HCT116 (cell line): ENCODE data around the gene ADORA3. TPM values are rescaled to one million over a fixed set of nuclear protein-coding genes. Genes with fewer than 3 reads are reported as not detected.

ENCODE experiments used
- ATAC-seq: fragments of 200-7000 bp; cut with Tn5 transposase; 2 replicates; pipeline ENCODE4 v1.9.1; 2020; ENCODE audit warnings: mild to moderate bottlenecking, moderate library complexity
- BruUV-seq: library from RNA; stranded (reverse); fragments of 400-500 nt; replicated peaks from 2 replicates; lab custom pipeline; 2021; lab: Mats Ljungman, UMichigan
- CTCF ChIA-PET: fragments of 300-600 bp; sonication (Branson Sonifier 250); formaldehyde crosslinking; loops from one replicate; lab custom pipeline; 2021; ENCODE audit warnings: antibody characterized with exemption; lab: Charles Lee
- POLR2A ChIA-PET: fragments of 300-600, 350-600 bp; sonication (Branson Sonifier 250); formaldehyde crosslinking; loops from one replicate; lab custom pipeline; 2021; ENCODE audit warnings: antibody characterized with exemption; lab: Charles Lee
- RAD21 ChIA-PET, 2 experiments: fragments of 300-600 bp; sonication (Branson Sonifier 250); formaldehyde crosslinking; loops; one replicate each; lab custom pipeline; 2023; ENCODE audit warnings: low total read pairs in 2 of 2; ENCODE audit not compliant: uncharacterized antibody in 2 of 2, unreplicated experiment in 2 of 2, low non-redundant PET in 1 of 2; lab: Charles Lee
- DNase-seq: peaks from one replicate; pipeline ENCODE4 v3.0.0-alpha.2; 2010; ENCODE audit warnings: low read depth, low spot score
- H2AFZ ChIP-seq: fragments of 200-600 bp; shearing (Covaris generic), sonication (generic); 2 replicates; pipeline ENCODE4 v1.6.1; 2017; ENCODE audit warnings: low read depth, mixed run types, mixed read lengths, antibody characterized with exemption, low read length; ENCODE audit not compliant: poor library complexity, severe bottlenecking
- H3K27ac ChIP-seq: 2 replicates; pipeline ENCODE4 v1.5.1; 2012; ENCODE audit warnings: low read depth, low read length
- H3K27me3 ChIP-seq: fragments of 200-600 bp; sonication (generic); 2 replicates; pipeline ENCODE4 v1.6.1; 2016; ENCODE audit warnings: mixed run types, low read length, mixed read lengths; ENCODE audit not compliant: insufficient read depth
- H3K36me3 ChIP-seq, 2 experiments: fragments of 200-500 bp in 1 of 2; fragments of 200-600 bp in 1 of 2; sonication (Bioruptor generic) in 1 of 2; sonication (generic) in 1 of 2; 2 replicates each; pipeline versions ENCODE4 v1.5.1 to v1.6.1; 2014 to 2016; ENCODE audit warnings: low read length in 2 of 2, inconsistent platforms in 1 of 2, mixed read lengths in 1 of 2, mixed run types in 1 of 2; ENCODE audit not compliant: insufficient read depth in 2 of 2, control insufficient read depth in 1 of 2
- H3K4me1 ChIP-seq, 2 experiments: fragments of 200-600 bp in 1 of 2; sonication (generic) in 1 of 2; 2 replicates each; pipeline versions ENCODE4 v1.5.1 to v1.6.1; 2012 to 2017; ENCODE audit warnings: low read length in 2 of 2, inconsistent platforms in 1 of 2, mild to moderate bottlenecking in 1 of 2, mixed read lengths in 1 of 2, mixed run types in 1 of 2, moderate library complexity in 1 of 2; ENCODE audit not compliant: insufficient read depth in 2 of 2, control insufficient read depth in 1 of 2
- H3K4me2 ChIP-seq: fragments of 200-600 bp; sonication (generic); 2 replicates; pipeline ENCODE4 v1.6.1; 2017; ENCODE audit warnings: mixed run types, low read length, mixed read lengths
- H3K4me3 ChIP-seq, 2 experiments: fragments of 200-600 bp in 1 of 2; sonication (generic) in 1 of 2; replicated peaks in 1 of 2; 2 replicates each; pipeline ENCODE4 v1.5.1; 2011 to 2016; ENCODE audit warnings: low read length in 2 of 2, control low read depth in 1 of 2, low read depth in 1 of 2, mild to moderate bottlenecking in 1 of 2, mixed read lengths in 1 of 2, mixed run types in 1 of 2
- H3K79me2 ChIP-seq: fragments of 200-600 bp; sonication (generic); 2 replicates; pipeline ENCODE4 v1.6.1; 2017; ENCODE audit warnings: mild to moderate bottlenecking, mixed run types, low read length, moderate library complexity, mixed read lengths; ENCODE audit not compliant: insufficient read depth
- H3K9ac ChIP-seq: fragments of 200-600 bp; sonication (generic); 2 replicates; pipeline ENCODE4 v1.6.1; 2016; ENCODE audit warnings: low read length, mixed read lengths
- H3K9me2 ChIP-seq: fragments of 200-600 bp; sonication (generic), shearing (Covaris generic); 2 replicates; pipeline ENCODE4 v1.6.1; 2017; ENCODE audit warnings: mixed run types, mild to moderate bottlenecking, moderate library complexity; ENCODE audit not compliant: insufficient read depth
- H3K9me3 ChIP-seq, 2 experiments: fragments of 200-500 bp in 1 of 2; fragments of 200-600 bp in 1 of 2; sonication (Bioruptor generic) in 1 of 2; sonication (generic) in 1 of 2; 2 replicates each; pipeline ENCODE4 v1.6.1; 2014 to 2017; ENCODE audit warnings: low read length in 2 of 2, mixed read lengths in 2 of 2, inconsistent platforms in 1 of 2, low read depth in 1 of 2, mild to moderate bottlenecking in 1 of 2, mixed run types in 1 of 2, moderate library complexity in 1 of 2; ENCODE audit not compliant: control insufficient read depth in 1 of 2, insufficient read depth in 1 of 2
- H4K20me1 ChIP-seq: fragments of 200-600 bp; sonication (generic), shearing (Covaris generic); 2 replicates; pipeline ENCODE4 v1.6.1; 2017; ENCODE audit warnings: mixed run types, mild to moderate bottlenecking, moderate library complexity; ENCODE audit not compliant: insufficient read depth
- EZH2phosphoT487 ChIP-seq: fragments of 200-600 bp; IDR thresholded peaks from 2 replicates; pipeline ENCODE4 v1.6.1; 2018; ENCODE audit warnings: antibody characterized with exemption, borderline replicate concordance
- SIN3A ChIP-seq: IDR thresholded peaks from 2 replicates; pipeline ENCODE4 v1.6.1; 2012; ENCODE audit warnings: low read depth
- TCF7L2 ChIP-seq: IDR thresholded peaks from 2 replicates; pipeline ENCODE4 v1.7.0; 2011; ENCODE audit warnings: borderline replicate concordance, inconsistent platforms; ENCODE audit not compliant: insufficient read depth, insufficient read length; ENCODE audit errors: extremely low read depth
- intact Hi-C: fragments of 100-400 bp; cut with micrococcal nuclease; formaldehyde crosslinking; loops from 2 replicates; pipeline ENCODE4 v1.10.0; 2022
- total RNA-seq: library from RNA; stranded (reverse); gene quantifications from one replicate; pipeline ENCODE4 v1.2.1, GENCODE V29; 2021; ENCODE audit not compliant: unreplicated experiment

Gene ADORA3
- total RNA-seq, 1 experiment from 2014 or later: not detected

DNA sequence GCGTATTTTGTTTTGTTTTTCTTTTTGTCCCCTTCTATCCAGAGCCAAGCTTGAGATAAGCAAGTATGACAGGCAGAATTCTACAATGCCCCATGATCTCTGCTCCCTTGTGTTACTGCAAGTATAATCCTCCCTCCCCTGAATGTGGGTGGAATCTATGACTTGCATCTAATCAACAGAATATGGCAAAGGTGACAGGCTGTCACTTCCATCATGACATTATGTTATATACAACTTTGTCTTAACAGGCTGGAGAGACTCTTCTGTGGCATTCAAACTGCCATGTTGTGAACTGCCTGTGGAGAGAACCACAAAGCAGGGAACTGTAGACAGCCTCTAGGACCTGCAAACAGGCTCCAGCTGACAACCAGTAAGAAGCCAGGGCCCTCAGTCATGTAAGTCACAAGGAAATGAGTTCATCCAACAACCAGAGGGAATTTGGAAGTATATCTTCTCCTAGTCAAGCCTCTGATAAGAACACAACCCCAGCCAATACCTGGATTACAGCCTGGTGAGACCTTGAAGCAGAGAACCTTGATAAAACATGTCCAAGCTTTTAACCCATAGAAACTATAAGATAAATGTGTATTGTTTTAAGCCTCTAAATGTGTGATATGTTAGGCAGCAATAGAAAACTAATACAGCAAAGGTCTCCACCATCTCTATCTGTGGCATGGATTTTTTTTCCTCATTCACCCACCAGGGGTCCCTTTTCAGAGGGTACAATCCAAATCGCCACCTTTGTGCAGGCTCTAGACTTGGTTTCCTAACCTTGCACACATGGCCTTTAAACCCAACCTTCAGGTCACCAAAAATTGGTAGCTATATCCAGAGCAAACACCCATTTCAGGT lies 35.3 kb downstream of the ADORA3 start:
- ATAC-seq: no peak
- POLR2A ChIA-PET: no interaction called here

DNA sequence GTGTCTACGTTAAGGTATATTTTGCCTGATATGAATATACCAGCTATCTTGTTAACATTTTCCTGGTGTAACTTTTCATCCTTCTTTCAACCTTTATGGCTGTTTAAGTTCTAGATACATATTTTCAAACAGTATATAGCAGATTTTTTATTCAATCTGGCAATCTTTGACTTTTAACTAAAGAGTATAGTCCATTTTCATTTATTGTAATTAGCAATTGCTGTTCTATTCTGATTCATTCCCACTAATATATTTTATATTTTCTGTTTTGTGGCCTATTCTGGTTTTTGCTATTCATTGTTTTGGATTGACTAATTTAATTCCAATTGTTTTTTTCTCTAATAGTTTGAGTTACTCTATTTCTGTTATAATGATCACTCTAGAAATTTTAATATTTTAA lies 37.0 kb downstream of the ADORA3 start:
- no TSS peak for BruUV-seq
- Histone ChIP-seq H3K79me2 (no peaks in the 10 kb centered on the region), H3K9ac (no peak overlapping the region), H3K36me3 (peaks cover 3 to 8% of the 10 kb centered on the region in 2 experiments; a peak in 1 of 4 replicates), H3K27ac (no peak overlapping the region), H3K9me3 (no peaks in the 10 kb centered on the region), H3K4me2 (no peak overlapping the region), H4K20me1 (no peaks in the 10 kb centered on the region), H3K9me2 (no peaks in the 10 kb centered on the region), H3K27me3 (no peaks in the 10 kb centered on the region), H2AFZ (no peak overlapping the region), H3K4me3 (no peak overlapping the region), H3K4me1 (no peaks in the 10 kb centered on the region)
- RAD21 ChIA-PET: no interaction called here
- POLR2A ChIA-PET: no interaction called here
- ATAC-seq (no peak), DNase-seq (no peak)
- CTCF ChIA-PET: no interaction called here
- intact Hi-C loops: no loop called here
- TF ChIP-seq EZH2phosphoT487: no peak
- TF ChIP-seq SIN3A: no peak

More for the DNA sequence above, 35.3 kb downstream of the ADORA3 start:
- no peak for DNase-seq
- H3K9me3 ChIP-seq: no peaks in the 10 kb centered on the region
- H3K79me2 ChIP-seq: no peaks in the 10 kb centered on the region
- TF ChIP-seq TCF7L2: no peak
- intact Hi-C loops: no loop called here
- no peak overlapping the region for H3K4me2 ChIP-seq
- H3K4me3 ChIP-seq: no peak overlapping the region
- no peak overlapping the region for H3K27ac ChIP-seq
- no peaks in the 10 kb centered on the region for H3K27me3 ChIP-seq
- no TSS peak for BruUV-seq
- H3K9me2 ChIP-seq: no peaks in the 10 kb centered on the region
- H3K4me1 ChIP-seq: no peaks in the 10 kb centered on the region
- CTCF ChIA-PET: interaction anchor here (1.4 kb wide), 1 partner anchor 14 kb away, joined by 6 read pairs; no protein-coding TSS in a partner anchor
- H3K36me3 ChIP-seq: no peaks in the 10 kb centered on the region
- RAD21 ChIA-PET: no interaction called here
- no peak overlapping the region for H3K9ac ChIP-seq
- H4K20me1 ChIP-seq: no peaks in the 10 kb centered on the region
- no peak overlapping the region for H2AFZ ChIP-seq
